Hippocampal formation (tissue), 2 donors: ENCODE results near the gene RNF40.
A peak's percentile ranks its signal among the peaks of the same experiment; 100 is the strongest.
"Not testable (repeated sequence)": the region's sequence is repeated elsewhere in the genome, so short reads cannot be mapped to it uniquely, and the experiment has no call there.

Experiments
- DNase-seq, 2 donors: peaks; one replicate each; lab custom pipeline; 2025; lab: John Stamatoyannopoulos, UW

The RNF40 gene

DNA sequence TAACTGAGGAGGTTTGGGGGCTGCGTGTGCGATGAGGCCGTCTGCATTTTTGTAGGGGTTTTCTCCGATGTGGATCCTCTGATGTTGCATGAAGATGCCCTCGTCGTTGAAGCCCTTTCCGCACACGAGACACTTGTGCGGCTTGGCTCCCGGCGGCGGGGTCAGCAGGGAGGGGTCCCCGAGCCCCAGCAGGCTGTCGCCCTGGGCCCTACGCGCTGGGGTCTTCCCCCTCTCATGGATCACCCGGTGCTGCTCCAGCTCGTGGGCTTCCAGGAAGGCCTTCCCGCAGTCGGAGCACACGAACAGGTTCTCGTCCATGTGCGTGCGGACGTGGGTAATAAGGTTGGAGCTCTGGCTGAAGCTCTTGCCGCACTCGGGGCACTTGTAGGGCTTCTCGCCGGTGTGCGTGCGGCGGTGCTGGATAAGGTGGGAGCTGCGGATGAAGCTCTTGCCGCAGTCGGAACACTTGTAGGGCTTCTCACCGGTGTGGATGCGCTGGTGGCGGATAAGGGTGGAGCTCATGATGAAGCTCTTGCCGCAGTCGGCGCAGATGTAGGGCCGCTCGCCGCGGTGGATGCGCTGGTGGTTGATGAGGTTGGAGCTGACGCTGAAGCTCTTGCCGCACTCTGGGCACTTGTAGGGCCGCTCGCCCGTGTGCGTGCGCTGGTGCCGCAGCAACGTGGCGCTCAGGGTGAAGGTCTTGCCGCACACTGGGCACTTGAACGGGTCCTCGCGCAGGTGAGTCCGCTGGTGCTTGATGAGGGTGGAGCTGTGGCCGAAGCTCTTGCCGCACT lies 20.6 kb downstream of the RNF40 start:
- no peak for DNase-seq

- DNase-seq, result no peak
These were observed 21.4 kb downstream of the RNF40 start for GRCh38 chr16:30783280-30784109.

GRCh38 chr16:30784215-30784614 lies 22.1 kb downstream of the RNF40 start:
- DNase-seq, result no peak

DNA sequence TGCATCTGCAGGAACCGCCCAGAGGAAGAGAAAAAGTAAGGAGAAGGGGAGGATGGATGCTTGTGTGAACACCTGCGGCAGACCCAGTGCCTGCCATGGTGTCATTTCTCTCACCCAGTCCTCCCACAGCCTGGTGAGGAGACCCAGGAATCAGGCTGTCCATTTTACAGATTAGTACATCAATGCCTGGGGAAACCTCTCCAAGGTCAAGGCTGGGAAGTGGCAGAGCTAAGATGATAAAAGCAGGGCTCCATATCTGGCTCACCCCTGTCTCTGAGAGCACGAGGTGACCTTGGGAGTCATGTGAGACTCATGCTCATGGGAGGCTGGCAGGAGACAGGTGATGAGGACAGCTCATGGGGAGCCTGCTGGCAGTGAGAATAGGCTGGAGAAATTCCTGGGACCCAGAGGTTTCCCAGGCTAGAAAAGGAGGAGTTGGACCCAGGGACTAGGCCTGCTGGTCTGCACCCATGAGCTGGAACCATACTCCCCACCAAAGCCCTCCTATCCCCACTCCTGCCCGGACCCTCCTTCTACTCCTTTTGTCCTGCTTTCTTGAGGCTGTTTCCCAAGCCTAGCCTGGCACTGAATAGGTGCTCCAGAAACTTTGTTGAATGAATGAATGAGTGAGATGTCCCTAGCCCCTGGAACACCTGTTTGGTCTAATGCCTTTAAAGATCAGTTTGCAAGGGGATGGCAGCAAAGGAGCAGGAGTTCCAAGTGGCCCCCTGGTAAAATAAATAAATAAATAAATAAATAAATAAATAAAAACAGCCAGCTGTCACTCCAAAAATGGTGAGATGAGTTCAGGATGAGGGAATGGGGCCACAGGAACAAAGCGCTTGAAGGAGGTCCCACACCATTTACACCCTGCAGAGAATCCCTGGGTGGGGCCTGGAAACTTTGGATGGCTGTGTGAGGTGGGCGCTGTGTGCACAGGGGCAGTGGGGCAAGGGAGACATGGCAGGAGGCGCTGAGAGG lies 23.3 kb downstream of the RNF40 start:
- no peak for DNase-seq

- no peak for DNase-seq
These were observed 24.2 kb downstream of the RNF40 start for GRCh38 chr16:30786115-30786935.

- peak; percentile 70 to 74 for DNase-seq
These were observed 25.0 kb downstream of the RNF40 start, which contains the start of gene ZNF629 for GRCh38 chr16:30786936-30787612. ZNF629 (minus strand) TSS chr16:30787205; CDS start chr16:30784482, 2,723 bp downstream.

DNA sequence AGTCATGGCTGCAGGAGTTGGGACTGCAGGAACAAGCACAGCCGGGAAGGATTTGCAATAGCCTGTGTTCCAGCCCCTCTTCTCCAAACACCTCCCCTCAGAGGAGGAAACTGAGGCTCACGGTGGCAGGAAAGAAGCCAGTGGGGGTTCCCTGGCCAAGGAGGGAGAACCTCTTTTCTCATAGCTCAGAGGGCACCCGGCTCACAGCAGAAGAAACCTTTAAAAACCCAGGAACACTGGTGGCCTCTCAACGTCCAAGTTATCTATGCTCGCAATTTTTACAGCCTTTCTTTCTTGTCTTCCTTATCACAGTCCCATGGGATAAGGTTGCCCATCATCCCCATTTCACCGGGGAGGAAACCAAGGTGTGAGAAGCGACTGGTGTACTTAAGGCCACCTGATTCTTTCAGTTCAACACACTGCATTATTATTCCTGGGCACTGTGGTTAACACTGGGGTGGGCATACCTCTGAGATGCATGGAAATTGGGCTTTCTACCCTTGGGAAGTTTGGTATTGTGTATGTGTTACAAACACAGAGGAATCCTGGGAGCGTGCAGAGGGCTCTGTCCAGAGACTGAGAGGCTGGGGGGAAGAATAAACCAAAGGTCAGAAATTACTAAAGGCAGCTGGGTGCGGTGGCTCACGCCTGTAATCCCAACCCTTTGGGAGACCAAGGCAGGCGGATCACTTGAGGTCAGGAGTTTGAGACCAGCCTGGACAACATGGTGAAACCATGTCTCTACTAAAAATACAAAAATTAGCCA lies 25.7 kb downstream of the RNF40 start:
- no peak for DNase-seq

- no peak for DNase-seq
These were observed 31.5 kb downstream of the RNF40 start for GRCh38 chr16:30793508-30794069.

DNA sequence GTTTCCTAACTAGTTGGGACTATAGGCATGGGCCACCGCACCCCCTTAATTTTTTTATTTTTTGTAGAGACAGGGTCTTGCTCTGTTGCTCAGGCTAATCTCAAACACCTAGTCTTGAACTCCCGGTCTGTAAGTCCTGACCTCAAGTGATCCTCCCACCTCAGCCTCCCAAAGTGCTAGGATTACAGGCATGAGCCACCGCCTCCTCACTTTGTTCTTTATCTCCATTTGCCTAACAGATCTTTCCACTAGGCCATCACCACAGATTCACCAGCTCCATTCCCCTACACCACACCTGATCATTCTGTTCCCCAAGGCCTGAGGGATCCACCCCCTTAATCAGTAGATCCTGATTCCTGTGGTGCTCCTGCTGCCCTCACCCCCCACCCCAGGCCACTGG lies 32.5 kb downstream of the RNF40 start:
- no peak for DNase-seq

GRCh38 chr16:30797670-30798309 lies 35.7 kb downstream of the RNF40 start:
- DNase-seq, result no peak

GRCh38 chr16:30802936-30803335 lies 40.8 kb downstream of the RNF40 start:
- DNase-seq, result no peak

GRCh38 chr16:30805056-30805369 lies 42.9 kb downstream of the RNF40 start:
- DNase-seq, result no peak

DNA sequence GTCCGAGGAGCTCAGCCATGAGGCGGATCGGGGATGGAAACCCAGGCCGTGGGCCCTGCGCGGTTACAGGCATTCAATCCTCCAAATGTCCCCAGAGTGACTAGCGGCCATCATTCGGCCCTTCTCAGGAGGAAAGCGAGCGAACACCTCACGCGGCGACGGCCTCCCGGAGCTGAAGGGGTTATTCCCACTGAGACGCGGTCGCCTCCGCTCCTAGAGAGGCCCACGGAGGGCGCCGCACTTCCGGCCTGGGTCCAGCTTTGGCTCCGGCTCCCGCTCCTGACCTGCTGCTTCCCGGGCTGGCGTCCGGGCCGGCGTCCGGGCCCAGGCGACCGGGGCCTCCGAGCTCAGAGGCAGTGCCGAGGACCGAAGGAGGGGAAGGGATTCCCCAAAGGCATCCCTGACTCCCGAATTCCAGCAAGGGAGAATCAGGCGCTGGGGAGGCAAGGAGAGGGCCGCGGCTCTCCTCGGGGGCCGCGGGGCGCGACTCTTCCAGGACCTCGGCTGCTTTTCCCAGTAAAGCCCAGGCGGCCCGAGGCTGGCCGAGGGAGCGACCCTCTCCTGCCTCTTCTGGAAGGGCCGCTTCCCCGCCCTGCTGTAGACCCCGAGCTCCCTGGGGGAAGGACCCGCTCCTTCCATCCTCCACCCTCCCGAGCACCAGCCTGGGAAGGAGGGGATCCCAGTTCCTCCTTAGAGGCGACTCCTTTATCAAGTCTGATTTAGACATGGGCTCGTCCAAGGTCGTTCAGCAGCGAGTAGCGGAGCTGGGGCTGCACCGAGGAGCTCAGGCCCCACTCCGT lies 43.4 kb downstream of the RNF40 start:
- DNase-seq, result peak; percentile 83 to 86

- DNase-seq, result no peak
These were observed 46.0 kb downstream of the RNF40 start for GRCh38 chr16:30808146-30808545.

- not testable (repeated sequence) for DNase-seq
These were observed 46.8 kb downstream of the RNF40 start for GRCh38 chr16:30808890-30809426.

DNA sequence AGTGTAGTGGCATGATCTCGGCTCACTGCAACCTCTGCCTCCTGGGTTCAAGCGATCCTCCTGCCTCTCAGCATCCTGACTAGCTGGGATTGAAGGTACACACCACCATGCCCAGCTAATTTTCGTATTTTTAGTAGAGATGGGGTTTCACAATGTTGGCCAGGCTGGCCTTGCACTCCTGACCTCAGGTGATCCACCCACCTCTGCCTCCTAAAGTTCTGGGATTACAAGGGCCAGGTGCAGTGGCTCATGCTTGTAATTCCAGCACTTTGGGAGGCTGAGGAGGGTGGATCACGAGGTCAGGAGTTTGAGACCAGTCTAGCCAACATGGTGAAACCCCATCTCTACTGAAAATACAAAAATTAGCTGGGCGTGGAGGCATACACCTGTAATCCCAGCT lies 47.6 kb downstream of the RNF40 start:
- DNase-seq, result not testable (repeated sequence)

GRCh38 chr16:30813821-30814189 lies 51.7 kb downstream of the RNF40 start:
- DNase-seq, result no peak

DNA sequence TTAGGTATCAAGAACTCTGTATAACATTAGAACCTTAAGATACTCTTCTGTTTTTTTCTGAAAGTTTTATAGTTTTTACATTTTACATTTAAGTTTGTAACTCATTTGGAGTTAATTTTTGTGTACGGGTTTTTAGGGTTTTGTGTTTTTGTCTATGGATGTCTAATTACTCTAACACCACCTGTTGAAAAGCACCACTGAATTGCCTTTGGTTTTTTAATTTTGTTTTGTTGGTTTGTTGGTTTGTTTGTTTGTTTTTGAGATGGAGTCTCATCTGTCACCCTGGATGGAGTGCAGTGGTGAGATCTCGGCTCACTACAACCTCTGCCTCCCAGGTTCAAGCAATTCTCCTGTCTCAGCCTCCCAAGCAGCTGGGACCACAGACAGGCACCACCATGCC lies 54.6 kb downstream of the RNF40 start:
- DNase-seq, result no peak
